ENCODE results near the gene ADGRL2.

ADGRL2 gene

DNA sequence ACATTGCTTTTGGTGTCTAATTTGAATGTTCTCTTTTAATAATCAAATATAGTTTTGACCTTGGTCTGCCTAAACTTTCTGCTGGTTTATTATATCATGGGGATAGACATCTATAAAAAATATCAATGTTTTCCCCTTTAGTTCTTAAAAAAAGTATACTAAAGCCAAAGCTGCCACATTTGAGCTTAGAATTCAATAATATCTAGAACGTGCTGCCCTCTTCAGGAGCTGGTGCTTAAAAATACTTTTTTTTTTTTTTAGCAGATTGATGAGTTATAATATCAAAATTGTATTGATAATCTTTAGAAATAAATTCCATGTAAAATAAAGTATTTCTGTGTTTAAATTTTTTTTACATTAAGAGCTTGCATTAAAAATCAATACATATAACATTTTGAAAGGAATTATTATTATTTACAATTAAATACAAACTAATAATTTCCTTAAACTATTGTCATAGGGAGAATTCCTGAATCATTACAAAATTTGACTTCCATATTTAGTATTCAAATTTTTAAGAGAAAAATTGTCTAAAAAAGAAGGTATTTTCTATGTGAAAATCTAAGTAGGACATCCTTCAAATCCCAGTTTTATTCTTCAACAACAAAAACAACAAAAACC is 40.1 kb upstream of the ADGRL2 start:
- DNase-seq (ENCODE audit: low read depth) = peak; percentile 63
- no peak overlapping the region for H3K4me3 ChIP-seq (replicated peaks; ENCODE audit: low read depth, low read length)
- TF ChIP-seq, protein P1, sequence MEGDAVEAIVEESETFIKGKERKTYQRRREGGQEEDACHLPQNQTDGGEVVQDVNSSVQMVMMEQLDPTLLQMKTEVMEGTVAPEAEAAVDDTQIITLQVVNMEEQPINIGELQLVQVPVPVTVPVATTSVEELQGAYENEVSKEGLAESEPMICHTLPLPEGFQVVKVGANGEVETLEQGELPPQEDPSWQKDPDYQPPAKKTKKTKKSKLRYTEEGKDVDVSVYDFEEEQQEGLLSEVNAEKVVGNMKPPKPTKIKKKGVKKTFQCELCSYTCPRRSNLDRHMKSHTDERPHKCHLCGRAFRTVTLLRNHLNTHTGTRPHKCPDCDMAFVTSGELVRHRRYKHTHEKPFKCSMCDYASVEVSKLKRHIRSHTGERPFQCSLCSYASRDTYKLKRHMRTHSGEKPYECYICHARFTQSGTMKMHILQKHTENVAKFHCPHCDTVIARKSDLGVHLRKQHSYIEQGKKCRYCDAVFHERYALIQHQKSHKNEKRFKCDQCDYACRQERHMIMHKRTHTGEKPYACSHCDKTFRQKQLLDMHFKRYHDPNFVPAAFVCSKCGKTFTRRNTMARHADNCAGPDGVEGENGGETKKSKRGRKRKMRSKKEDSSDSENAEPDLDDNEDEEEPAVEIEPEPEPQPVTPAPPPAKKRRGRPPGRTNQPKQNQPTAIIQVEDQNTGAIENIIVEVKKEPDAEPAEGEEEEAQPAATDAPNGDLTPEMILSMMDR (IDR thresholded peaks at IDR 0.05; ENCODE audit: low read length, missing control alignments) = peak; percentile 46

DNA sequence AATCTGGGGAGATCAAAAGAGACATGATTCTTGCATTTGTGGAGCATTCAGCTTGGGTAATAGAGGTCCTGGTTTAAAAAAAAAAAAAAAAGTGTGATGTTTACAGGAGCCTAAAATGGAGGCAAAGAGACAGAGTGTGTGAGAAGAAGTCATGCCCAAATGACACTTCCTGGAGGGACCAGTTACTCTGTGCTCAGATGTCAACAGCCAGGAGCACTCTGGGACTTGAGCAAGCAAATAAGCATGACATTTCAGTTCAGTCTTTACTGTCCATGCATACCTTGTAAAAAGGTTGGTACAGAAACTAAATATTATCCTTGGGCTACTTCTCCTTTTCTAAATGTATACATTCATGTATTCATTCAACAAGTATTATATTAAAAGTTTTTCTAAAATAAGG is 25.2 kb upstream of the ADGRL2 start:
- no peak overlapping the region for H3K4me3 ChIP-seq (replicated peaks; ENCODE audit: low read depth, low read length)
- TF ChIP-seq, protein P1 (IDR thresholded peaks at IDR 0.05; ENCODE audit: low read length, missing control alignments) = no peak
- no peak for DNase-seq (ENCODE audit: low read depth)

DNA sequence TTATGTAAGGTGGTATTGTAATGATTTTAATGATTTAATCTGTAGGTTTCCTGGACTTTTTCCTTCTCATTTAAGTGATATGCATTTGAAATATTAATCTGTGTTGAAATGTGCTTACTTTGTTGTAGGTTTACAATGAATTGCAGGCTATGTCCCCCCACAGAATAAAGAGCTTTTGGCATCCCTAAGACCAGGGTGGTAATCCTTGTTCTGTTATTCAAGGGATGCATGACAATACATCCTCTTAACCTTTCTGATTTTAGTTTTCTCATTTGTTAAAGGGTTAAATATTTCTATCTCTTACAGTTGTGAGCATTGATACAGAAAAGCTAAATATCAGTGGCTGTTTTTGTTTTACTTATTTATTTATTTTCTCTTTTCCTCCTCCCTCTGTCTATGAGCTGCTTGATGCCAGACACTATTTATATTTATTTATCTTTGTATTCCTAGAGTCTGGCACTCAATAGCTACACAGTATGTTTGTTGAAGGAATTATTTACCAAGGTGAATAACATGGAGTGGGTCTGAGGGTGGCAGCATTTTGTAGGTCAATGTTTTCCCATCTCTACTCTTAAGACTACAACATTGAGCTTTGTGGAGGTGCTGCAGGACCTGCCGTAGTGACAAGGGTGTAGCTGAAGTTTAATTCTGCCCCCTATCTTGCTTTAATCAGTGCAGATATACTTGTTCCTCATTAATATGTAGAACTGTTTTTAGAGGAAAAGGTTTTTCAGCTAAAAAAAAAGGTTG is 19.9 kb upstream of the ADGRL2 start:
- TF ChIP-seq, protein P1 (IDR thresholded peaks at IDR 0.05; ENCODE audit: low read length, missing control alignments) = no peak
- H3K4me3 ChIP-seq (replicated peaks; ENCODE audit: low read depth, low read length) = no peak overlapping the region
- no peak for DNase-seq (ENCODE audit: low read depth)

DNA sequence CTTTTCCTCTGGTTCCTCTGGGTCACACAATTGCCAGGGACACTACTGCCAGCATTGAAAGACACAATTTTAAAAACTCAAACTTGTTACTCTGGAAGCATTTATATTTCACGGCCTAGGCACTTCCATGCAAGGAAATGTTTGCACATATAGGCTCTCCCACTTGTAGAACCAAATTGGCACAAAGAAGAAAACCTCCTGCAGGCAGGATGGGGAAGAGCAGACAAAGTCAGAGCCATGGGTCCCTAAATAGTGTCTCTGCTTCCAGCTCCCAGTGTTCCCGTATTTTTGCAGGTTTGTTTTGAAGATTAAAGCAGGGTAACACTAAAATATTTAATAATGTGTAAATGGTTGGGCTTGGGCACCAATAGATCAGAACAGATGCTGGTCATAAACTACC is 19.0 kb upstream of the ADGRL2 start:
- no peak overlapping the region for H3K4me3 ChIP-seq (replicated peaks; ENCODE audit: low read depth, low read length)
- TF ChIP-seq, protein P1 (IDR thresholded peaks at IDR 0.05; ENCODE audit: low read length, missing control alignments) = peak; percentile 12
- DNase-seq (ENCODE audit: low read depth) = no peak

GRCh38 chr1:81792184-81792583 is 8.6 kb upstream of the ADGRL2 start:
- TF ChIP-seq, protein P1 (IDR thresholded peaks at IDR 0.05; ENCODE audit: low read length, missing control alignments) = no peak
- no peak for DNase-seq (ENCODE audit: low read depth)
- no peak overlapping the region for H3K4me3 ChIP-seq (replicated peaks; ENCODE audit: low read depth, low read length)

DNA sequence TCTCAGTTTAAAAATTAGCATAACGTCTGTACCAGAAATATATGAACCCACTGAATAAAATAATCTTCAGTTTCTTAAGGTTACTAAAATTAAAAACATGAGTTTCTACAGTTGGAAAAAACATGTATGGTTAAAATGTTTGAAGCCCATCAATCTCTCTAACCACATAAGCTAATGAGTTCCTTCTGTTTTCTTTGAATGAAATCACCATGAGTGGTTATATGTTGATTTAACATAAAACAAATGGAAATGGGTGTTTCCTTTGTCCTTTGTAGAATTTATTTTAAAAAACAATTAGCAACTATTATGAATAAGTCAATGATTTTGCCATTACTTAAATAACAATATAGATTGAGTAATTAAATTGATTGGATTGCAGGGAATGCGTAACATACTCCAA is 3.0 kb upstream of the ADGRL2 start:
- DNase-seq (ENCODE audit: low read depth) = no peak
- no peak overlapping the region for H3K4me3 ChIP-seq (replicated peaks; ENCODE audit: low read depth, low read length)
- TF ChIP-seq, protein P1 (IDR thresholded peaks at IDR 0.05; ENCODE audit: low read length, missing control alignments) = no peak
